GM19452 (cell line): Measurements from ENCODE around the gene PTPN1.

Experiments used
- ATAC-seq: cut with Tn5 transposase; IDR thresholded peaks from one replicate; pipeline ENCODE4 v1.9.1; 2021; ENCODE audit not compliant: unreplicated experiment

PTPN1 gene

DNA sequence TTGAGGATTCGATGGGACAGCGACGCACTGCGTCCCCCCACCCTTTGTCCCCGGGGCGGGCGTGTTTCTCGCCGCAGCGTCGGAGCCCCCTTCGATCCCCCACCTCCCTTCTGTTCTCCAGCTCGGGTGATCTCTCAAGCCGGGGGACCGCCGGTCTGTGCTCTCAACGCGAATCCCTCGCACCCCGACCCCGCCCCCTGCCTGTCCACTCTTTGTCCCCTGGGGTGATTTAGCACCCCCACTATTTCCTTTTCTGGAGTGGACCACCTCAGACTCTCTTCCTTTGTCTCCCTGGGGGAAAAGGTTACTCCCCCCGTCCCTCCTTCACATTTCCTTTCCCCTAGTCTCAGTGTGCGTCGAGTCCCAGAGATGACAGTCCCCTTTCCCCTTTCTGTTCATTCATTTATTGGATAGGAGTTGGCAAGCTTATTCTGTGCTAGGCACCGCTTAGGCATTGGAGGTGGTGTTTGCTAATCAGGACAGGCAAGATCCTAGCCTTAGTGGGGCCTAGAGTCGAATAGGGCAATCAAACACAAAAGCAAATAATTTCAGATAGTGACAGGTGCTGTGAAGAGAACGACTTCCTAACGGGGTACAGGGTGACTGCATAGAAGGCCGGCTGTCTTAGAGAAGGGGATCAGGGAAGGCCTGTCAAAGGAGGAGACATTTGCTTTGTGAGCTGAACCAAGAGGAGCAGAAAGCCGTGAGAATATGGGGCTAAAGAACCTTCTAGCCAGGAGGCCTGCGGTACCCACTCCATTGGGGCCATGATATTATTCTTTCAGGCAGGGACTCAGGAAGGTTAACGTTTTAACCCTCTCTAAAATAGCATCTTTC, 741 bp downstream of the PTPN1 start:
- no peak for ATAC-seq

DNA sequence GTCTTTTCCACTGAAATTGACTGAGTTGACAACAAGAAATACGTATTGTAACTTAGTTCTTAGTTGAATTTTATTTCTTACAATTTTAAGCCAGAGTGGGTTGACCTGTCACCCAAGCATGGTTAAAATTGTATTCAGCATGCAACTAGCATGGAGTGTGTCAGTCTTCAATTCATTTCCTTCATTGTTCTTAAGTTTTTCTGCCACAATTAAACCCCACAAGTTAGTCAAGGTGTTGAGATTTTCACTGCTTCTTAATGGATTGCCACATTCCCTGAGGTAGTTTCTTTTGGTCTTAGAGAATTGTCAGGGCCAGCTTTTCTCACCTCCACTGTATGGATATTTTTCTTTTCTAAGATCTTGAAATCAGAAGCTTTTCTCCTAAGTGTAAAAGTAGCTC, 2.1 kb downstream of the PTPN1 start:
- no peak for ATAC-seq

DNA sequence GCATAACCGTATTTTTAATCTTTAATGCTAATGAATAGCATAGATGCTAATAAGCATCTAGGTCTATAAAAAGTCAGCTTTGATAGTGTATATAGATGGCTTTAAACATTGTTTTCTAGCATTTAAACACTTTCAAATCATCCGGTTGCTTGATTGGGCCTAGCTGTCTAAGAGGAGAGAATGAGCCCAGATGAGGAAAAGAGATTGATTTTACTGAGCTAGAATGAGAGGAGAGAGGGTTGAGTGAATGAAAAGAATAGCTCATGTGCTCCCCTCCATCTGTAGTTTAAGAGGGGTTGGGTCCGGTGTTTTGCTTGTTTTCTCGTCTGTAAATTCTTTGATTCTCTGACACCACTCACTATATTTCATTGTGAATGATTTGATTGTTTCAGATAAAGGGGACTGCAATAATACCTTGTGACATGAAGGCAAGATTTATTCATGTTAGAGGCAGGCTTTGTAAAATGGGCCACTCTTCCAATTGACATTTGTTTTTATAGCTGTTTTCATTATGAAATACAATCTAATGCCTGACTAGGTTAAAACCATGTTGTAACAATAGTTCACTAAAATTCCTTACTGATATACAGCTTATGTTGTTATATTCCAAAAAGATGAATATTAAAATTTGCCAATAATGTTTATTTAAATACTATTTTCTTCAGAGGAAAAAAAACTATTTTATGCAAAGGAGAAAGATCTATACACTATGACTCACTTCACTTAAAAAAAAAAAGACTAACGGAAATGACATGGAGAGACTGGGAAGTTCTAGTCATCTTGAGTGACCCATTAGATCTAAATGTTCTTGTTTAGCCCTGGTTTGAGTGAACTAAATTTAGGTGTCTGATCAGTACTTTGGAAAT, 3.2 kb downstream of the PTPN1 start:
- no peak for ATAC-seq

DNA sequence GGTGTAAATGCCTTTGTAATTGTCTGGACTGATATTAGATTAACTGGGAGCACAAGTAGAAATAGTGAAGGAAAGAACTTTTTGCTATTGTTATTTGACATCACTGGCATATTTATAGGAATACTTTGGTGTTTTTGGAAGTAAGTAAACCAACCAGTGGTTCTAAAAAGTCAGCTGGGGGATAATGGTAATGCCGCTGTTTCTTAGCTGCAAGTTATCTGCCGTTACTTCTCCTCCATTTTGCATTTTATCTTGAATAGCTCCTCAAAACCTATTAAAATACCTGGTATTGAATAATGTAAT, 3.8 kb downstream of the PTPN1 start:
- ATAC-seq: no peak

DNA sequence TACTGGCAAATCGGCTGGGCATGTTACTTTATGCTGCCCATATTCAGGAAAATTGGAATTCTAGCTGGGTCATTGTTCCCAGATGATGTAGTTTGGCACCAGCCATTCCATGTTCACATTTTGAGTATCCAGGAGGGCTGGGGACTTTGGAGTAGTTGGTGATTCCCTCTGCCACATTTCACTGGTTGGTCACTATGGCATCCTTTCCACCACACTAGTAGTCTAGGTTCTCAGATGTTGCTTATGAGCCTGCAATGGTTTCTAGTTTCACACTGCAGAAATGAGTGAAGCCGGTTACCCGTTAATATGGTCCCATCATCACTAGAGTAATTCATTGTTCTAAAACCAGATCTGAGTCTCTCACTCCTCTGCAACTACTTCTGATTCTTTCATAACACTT, 4.6 kb downstream of the PTPN1 start:
- ATAC-seq: no peak

DNA sequence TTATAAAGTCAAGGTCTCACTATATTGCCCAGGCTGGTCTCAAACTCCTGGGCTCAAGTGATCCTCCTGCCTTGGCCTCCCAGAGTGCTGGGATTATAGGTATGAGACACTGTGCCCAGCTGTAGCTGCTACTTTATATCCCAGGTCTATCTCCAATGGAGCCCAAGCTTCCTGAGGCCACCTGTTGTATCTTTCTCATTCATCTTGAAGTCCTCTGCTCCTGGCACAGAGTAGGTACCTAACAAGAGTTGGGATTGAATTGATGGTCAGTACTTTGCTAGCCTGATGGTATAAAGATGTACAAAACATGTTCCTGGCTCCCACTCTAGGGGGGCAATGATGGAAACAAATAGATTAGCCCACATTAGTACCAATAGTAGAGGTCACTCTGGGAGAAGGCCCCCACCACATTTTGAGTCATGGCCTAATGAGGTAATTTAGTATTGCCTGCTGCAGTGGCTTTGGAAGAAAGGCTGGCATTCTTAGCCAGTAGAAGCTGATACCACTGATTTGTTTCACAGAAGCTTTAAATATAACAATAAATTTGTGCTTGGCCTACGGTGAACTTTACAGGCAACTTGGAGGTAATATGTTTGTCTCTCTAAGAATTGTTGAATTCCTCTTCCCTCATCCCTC, 5.4 kb downstream of the PTPN1 start:
- ATAC-seq: no peak

DNA sequence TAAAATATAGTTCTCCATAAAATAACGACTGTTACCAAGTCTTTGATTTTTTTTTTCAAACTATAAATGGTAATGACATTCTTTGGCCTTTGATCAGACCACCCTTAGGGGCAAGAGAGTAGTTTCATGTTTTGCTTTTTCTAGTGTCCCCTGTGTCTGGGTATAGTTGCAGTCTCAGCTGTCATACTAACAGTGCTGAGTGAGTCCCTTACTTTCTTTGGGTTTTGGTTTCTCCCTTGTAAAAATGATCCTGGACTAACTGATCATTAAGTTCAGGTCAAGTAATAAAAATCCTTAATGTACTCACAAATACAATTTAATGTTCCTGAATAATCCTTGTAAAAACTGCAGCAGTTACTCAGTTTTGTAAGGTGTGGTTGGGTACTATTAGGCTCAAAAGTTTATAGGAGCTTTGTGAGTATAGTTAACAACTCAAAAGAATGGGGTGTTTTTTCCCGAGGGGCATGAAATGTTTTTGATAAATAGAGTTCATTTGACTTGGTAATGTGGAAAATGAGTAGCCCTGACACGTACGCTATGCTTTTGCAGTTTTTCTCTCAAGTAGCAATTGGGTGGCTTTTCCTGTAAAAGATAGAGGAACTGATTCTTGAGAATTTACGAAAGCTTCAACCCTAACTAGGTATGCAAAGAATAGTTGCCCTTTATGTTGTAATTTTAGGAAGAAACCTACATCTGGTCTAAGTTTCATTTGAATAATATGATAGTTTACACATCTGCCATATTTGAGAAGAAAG, 6.2 kb downstream of the PTPN1 start:
- ATAC-seq: no peak

DNA sequence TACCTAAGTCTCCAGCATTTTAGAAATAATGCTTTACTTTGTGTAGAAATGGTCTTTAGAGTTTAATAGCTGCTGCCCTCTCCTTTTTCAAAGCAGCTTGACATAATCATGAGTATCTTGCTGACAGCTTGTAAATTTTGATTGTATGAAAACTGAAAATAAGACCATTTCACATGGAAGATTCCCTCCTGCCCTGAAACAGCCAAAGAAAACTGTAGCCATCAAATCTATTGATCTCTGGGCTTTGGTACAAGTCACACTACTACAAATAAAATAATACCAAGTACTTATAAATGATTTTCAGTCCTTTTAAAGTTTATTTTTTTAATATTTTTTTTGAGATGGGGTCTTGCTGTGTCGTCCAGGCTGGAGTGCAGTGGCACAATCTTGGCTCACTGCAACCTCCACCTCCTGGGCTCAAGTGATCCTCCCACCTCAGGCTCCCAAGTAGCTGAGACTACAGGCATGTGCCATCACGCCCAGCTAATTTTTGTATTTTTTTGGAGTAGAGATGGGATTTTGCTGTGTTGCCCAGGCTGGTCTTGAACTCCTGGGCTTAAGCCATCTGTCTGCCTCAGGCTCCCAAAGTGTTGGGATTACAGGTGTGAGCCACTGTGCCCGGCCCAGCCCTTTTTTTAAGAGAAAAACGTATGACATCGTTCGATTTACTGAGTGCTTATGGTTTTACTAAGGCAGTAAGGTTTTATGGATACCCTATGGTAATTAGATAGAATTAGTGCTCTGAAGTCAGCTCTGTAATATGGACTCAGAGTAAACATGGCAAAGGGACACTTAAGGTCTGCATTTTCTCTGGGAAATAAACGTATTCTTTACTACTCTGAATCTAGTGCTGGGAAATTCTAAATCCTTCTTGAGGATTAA, 7.0 kb downstream of the PTPN1 start:
- no peak for ATAC-seq

DNA sequence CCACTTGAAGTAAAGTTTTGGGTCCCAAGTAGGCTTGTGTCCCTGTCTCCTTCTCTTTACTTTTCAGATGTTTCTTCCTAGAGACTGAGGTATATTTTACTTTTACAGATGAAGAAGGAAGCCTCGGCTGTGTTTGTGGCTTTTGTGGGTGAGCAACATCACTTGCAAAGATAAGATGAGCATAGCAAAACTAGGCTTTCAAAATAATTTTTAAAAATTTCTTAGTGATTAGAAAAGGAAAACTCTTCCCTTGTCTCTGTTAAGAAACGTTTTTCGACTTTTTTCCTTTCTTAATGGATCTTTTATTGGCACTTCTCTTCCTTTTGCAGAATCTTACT, 7.6 kb downstream of the PTPN1 start:
- ATAC-seq: no peak

DNA sequence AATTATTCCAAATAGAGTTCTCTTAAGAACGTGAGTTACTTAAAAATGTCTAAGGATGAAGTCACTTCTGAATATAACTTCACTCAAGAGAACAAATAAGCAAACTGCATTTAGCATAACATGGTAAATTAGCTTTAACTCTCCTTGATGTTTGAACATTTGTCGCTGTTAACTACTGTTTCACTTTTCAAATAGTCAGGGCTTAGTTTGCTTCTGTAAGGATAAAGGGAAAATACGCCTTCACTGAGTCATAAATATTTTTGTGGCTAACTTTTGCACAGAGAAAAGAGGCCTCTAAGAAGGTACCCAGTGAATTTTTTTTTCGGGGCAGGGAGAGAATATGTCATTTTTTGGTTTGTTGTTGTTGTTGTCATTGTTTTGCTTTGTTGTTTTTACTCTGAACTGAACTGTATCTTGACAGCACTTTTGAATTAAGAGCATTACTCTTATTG, 8.1 kb downstream of the PTPN1 start:
- ATAC-seq: no peak

DNA sequence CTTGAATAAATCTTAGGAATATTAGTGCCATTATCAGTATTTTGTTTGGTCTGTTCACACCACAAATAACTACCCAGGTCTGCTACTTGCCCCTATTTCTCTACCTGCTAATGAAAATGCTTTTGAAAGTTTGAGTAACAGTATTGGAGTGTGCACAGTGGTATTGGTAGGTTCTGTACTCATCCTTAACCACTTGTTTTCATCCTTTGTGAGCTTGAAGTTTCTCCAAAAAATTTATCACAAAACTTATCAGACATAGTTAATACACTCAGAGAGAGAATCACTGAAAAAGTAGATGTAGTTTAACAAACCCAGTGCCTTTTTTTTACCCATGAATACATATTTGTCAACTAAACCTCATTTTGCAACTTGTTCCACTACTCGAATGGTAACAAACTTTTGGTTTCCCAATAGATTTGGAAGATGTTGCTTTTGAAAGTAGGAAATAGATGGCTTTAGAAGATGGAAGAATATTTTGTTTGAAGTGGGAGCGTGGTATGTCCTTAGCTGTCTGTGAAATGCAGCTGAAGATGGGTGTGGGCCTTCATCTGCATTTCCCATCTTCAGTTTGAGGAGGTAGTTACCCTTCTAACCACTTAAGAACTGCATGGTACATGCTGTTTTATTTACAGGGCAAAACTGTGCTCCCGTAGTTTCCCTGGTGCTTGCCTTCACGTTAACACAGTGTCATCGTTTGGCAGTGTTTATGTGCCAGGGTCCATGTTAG, 9.0 kb downstream of the PTPN1 start:
- ATAC-seq: no peak

DNA sequence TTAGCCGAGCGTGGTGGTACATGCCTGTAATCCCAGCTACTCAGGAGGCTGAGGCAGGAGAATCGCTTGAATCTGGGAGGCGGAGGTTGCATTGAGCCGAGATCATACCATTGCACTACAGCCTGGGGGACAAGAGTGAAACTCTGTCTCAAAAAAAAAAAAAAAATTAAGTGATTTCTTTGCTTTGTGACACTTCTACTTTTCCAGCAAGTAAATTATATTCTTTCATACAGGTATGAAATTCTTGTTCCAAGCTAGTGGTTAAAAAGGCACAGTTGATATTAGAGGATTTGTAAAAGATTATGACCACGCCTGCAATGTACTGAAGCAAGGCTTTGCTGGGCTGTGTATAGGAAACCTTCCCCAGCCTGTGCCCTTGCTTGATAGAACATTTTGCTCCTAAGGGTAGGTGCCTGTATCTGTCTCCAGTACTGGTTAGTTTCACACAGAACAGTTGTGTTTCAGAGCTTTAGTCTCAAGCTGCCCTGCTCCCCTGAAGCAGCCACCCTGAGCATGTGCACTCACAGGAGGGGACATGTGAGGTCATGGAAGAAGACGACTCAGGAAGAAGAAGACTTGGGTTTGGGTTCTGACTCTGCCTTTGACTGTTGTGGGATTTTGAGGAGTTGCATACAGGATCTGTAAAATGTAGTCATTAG, 10.2 kb downstream of the PTPN1 start:
- ATAC-seq: no peak

DNA sequence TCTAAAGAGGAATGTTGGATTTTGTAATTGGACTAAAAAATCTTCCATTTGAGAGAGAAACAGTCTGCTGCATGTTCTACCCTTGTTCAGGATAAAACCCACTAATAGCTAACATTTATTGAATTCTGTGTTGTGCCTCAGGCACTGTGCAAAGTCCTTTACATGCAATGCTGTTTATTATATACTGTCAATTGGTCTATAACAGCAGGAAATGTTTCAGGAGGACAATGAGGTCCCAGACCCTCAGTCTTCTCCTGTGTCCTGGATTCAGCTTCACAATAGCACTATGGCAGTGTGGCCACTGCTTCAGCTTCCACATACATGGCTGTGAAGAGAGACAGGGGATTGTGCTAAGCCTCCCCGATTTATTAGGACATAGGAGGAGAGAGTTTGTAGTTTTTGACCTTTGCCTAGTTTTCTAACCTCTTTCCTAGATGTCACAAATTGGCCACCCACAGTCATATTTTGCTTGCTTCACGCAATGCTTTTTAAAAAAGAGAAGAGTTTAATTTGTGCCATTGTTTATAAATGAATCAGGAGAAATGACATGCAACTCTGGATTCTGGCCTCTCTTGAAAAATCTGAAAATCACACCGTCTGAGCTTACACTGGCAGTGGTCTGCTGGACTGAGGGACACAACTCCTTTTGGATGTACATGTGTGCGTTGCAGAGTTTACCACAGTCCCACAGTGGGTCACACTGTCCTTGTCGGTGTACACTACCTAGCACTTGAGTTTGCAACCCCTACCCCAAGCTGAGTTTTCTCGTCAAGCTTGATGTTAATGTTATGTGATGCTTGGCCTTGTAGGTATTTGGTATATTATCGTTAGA, 11.3 kb downstream of the PTPN1 start:
- no peak for ATAC-seq

DNA sequence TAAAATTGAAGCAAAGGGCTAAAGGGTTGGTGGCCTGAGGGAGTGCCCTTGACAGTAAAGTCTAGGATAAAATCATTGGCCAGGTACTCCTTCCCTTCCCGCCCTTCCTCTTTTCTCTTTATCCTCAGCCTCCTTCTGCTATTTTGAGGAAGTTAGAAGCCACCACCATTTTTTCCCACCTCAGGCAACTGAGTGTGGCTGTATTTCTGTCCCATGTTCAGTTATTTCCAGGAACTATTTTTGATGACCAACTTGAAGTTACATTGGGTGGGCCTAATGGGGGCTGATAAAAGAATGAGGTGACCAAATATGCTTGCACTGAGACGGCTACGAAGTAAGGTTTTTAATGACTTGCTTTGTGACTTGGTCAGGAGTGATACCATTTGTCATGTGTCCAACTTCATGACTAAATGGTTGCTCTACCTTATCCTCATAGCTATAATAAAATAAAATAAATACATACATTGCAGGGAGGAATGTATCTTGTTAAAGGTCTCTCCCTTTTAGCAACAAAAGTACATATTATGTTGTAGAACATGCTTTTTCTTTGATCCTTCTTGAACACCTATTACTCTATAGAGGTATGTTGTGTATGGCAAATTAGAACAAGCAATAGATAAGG, 12.0 kb downstream of the PTPN1 start:
- no peak for ATAC-seq

DNA sequence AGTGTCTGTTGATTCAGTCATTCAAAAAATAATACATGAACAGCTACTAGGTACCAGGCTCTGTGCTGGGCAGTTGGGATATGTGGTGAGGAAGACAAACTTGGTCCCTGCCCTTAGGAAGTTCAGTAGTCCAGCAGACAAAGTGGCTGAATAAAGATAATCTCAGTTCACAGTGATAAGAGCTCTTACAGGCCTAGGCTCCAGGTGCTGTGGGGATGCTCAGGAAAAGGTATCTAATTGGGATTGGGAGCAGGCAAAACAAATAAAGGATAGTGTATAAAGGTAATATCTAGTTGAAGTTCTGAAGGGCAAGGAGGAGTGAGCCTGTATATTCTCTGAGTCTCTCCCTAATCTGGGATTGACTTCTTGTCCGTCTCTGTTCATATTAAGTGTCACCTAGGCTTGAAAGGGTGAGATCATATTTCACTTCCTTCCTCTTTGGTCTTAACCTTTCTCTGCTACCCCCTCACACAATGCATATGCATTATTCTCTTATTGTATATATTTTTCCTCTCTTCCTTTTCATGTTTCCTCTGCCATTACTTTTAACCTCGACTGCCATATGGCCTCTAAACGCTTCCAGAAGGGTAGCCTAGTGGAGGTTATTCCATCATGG, 13.5 kb downstream of the PTPN1 start:
- ATAC-seq: no peak

DNA sequence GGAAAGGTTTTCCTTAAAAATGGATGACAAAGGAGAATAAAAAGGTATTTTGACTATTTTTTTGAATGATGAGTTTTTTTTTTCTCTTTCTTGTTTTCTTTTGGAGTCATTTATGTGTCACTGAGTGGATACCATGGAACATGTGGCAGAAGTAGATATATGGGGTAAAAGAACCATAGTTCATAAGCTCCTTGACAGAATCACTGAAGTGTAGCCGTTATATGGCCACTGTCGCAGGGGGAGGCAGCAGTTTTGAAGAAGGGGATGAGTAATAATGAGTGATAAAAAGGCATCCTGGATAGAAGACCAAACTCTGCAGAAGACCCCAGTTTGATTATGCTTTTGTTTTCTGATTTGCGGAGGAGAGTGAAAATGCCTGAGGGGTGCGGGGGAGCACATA, 15.5 kb downstream of the PTPN1 start:
- ATAC-seq: no peak

DNA sequence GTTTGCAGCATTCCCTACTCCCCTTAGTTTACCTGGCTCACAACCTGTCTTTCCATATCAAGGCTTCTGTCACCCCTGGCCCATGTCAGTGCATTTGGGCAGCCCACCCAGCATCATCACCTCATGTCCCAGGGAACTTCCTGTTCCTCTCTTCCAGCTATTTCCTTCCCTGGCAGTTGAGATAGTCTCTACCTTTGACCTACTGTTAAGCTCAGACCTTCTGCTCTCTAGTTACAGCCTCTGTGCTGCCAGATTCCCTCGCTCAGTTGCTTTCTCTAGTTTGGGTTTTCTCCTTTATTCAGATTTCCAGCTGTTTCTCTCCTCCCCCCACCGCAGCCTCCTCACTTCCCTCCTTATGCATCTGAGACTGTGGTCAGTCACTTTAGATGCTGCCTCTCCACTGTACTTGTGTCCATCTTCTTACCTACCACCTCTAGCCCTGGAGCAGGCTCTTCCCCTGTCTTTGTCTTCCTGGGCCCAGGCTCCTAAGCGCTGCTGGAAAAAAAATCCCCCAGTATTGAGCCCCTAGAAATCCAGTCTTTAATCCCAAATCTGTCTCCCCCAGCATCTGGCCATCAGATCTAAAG, 16.3 kb downstream of the PTPN1 start:
- no peak for ATAC-seq
